Body of pancreas (tissue), 4 donors: ENCODE results near the gene SFN. TPM values are rescaled to one million over a fixed set of nuclear protein-coding genes. Genes with fewer than 3 reads are reported as not detected.
A peak's percentile ranks its signal among the peaks of the same experiment; 100 is the strongest.
"Not testable (repeated sequence)": the region's sequence is repeated elsewhere in the genome, so short reads cannot be mapped to it uniquely, and the experiment has no call there.

ENCODE experiments used
- ATAC-seq: fragments of 150-250 bp; one replicate; pipeline ENCODE4 v1.9.1; 2016
- DNase-seq, 4 donors: peaks; one replicate each; pipeline ENCODE4 v3.0.0-alpha.2; 2019
- H3K27ac ChIP-seq, 4 donors: fragments of 200-600 bp; sonication (generic); 1 replicate in 3 of 4; 2 replicates in 1 of 4; pipeline versions ENCODE4 v1.5.1 to v1.6.1; 2016 to 2019; ENCODE audit warnings: mild to moderate bottlenecking in 1 of 4, mixed read lengths in 1 of 4, moderate library complexity in 1 of 4
- H3K27me3 ChIP-seq, 2 donors: fragments of 200-600 bp; sonication (generic); one replicate each; pipeline ENCODE4 v1.6.0; 2016; ENCODE audit warnings: mild to moderate bottlenecking in 1 of 2
- H3K36me3 ChIP-seq, 2 donors: fragments of 200-600 bp; sonication (generic); replicated peaks in 1 of 2; 2 replicates each; pipeline ENCODE4 v1.5.1; 2016; ENCODE audit warnings: low read depth in 2 of 2; ENCODE audit not compliant: insufficient read depth in 1 of 2
- H3K4me1 ChIP-seq: fragments of 200-600 bp; sonication (generic); one replicate; pipeline ENCODE4 v1.6.0; 2016
- H3K4me3 ChIP-seq, 2 donors: fragments of 200-600 bp; sonication (generic); 1 replicate in 1 of 2; 2 replicates in 1 of 2; pipeline ENCODE4 v1.5.1; 2016 to 2019
- H3K9me3 ChIP-seq, 3 donors: fragments of 200-600 bp; sonication (generic); 1 replicate in 2 of 3; 2 replicates in 1 of 3; pipeline ENCODE4 v1.5.1; 2016
- POLR2A ChIP-seq, 3 donors: fragments of 450-650 bp; IDR thresholded peaks; one replicate each; pipeline ENCODE4 v1.6.1; 2016; ENCODE audit warnings: antibody characterized with exemption in 3 of 3, mild to moderate bottlenecking in 2 of 3
- WGBS, 2 donors: methylation state at CpG; one replicate each; pipeline ENCODE4 v1.1.5; 2017; 5-methylcytosine and 5-hydroxymethylcytosine counted together
- intact Hi-C: fragments of 100-400 bp; cut with DNase I; formaldehyde crosslinking; loops from one replicate; pipeline ENCODE4 v1.15.1; 2023
- total RNA-seq, 2 donors: library from RNA; depleted of rRNA; stranded (reverse); fragments of >200 nt; gene quantifications; one replicate each; pipeline ENCODE4 v1.1.0, GENCODE V29; 2016
- TF ChIP-seq, protein P1 (sequence below), 7 experiments: fragments of 450-650 bp in 4 of 7; fragments of 200-600 bp in 3 of 7; sonication (generic) in 3 of 7; IDR thresholded peaks; one replicate each; pipeline ENCODE4 v1.5.1; 2016 to 2019; ENCODE audit warnings: antibody characterized with exemption in 7 of 7

SFN gene
- total RNA-seq, 2 donors from 2014 or later: 0.66 to 1.6 TPM

DNA sequence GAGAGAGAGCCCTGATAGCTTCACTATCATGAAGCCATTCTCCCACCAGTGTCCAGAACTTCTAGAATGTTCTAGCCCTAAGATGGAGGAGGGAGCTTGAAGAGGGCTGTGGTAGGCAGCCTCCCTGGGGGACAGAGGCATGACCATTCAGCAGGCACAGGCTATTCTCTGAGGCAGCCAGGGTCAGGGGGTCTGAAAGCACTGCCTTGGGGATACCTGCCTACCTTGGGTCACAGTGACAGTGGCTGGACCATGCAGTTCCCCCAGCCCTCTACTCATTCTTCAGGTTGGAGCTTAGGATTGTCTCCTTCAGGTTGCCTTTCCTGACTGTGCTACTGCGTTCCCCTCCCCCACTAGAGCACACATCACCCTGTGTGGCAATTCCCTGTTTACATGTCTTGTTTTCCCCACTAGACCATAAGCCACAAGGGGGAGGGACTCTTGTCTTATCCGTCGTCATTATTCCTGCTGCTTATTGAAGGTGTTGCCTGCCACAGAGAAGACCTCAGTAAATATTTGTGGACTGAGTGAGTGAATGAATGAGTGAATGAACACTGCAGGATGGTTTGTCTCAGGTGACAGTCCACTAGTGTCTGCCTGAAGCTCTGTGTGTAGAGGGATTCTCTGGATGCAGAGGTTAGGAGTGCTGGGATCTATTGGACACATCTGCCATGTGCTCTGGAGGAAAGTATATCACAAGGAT, 31.3 kb upstream of the SFN start:
- no peak for ATAC-seq
- Histone ChIP-seq H3K9me3 (no peaks in the 10 kb centered on the region), H3K4me1 (peaks cover 31% of the 10 kb centered on the region), H3K27ac (no peak overlapping the region), H3K36me3 (peaks cover 0 to 12% of the 10 kb centered on the region in 2 donors), H3K4me3 (no peak overlapping the region), H3K27me3 (no peaks in the 10 kb centered on the region)
- no peak for DNase-seq
- TF ChIP-seq, protein P1, sequence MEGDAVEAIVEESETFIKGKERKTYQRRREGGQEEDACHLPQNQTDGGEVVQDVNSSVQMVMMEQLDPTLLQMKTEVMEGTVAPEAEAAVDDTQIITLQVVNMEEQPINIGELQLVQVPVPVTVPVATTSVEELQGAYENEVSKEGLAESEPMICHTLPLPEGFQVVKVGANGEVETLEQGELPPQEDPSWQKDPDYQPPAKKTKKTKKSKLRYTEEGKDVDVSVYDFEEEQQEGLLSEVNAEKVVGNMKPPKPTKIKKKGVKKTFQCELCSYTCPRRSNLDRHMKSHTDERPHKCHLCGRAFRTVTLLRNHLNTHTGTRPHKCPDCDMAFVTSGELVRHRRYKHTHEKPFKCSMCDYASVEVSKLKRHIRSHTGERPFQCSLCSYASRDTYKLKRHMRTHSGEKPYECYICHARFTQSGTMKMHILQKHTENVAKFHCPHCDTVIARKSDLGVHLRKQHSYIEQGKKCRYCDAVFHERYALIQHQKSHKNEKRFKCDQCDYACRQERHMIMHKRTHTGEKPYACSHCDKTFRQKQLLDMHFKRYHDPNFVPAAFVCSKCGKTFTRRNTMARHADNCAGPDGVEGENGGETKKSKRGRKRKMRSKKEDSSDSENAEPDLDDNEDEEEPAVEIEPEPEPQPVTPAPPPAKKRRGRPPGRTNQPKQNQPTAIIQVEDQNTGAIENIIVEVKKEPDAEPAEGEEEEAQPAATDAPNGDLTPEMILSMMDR (IDR thresholded peaks at IDR 0.05): no peak
- TF ChIP-seq POLR2A (IDR thresholded peaks at IDR 0.05): no peak
- intact Hi-C loops: no loop called here
- WGBS, 2 donors: 60 to 67% methylated on average over 3 of the region's 3 CpGs

DNA sequence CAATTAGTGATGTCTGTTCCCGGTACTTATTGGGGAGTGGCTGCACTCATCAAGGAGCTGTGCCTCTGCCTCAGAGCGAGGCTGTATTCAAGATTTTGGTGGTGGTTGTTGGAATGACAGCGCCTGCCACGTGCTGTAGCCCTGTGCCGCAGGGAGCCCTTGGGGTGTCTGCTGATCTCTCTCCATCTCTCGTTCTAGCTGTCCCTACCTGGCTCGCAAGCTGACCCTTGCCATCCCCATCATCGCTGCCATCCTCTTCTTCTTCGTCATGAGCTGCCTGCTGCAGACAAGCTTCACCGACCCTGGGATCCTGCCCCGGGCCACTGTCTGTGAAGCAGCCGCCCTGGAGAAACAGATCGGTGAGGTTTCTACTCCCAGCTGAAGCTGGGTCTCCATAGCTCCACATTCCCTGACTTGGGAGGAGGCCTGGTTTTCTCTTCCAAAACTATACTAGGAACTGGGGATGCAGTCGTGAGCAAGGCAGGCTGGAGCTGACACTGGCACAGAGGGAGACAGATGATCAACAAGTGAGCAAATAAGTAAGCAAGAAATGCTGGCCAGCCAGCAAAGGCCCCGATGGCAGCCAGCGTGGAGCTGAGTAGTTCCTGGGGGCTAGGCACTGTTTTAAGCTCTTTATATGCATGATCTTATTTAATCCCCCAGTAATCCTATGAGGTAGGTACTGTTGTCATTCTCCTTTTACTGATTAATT, 30.5 kb upstream of the SFN start:
- Histone ChIP-seq H3K4me1 (peaks cover 29% of the 10 kb centered on the region), H3K36me3 (peaks cover 0 to 12% of the 10 kb centered on the region in 2 donors), H3K27ac (no peak overlapping the region), H3K27me3 (no peaks in the 10 kb centered on the region), H3K4me3 (no peak overlapping the region), H3K9me3 (no peaks in the 10 kb centered on the region)
- ATAC-seq: no peak
- no peak for TF ChIP-seq POLR2A (IDR thresholded peaks at IDR 0.05)
- TF ChIP-seq, protein P1 (IDR thresholded peaks at IDR 0.05): no peak
- no peak for DNase-seq
- WGBS, 2 donors: 82 to 92% methylated on average over 11 to 16 of the region's 16 CpGs
- intact Hi-C loops: no loop called here

DNA sequence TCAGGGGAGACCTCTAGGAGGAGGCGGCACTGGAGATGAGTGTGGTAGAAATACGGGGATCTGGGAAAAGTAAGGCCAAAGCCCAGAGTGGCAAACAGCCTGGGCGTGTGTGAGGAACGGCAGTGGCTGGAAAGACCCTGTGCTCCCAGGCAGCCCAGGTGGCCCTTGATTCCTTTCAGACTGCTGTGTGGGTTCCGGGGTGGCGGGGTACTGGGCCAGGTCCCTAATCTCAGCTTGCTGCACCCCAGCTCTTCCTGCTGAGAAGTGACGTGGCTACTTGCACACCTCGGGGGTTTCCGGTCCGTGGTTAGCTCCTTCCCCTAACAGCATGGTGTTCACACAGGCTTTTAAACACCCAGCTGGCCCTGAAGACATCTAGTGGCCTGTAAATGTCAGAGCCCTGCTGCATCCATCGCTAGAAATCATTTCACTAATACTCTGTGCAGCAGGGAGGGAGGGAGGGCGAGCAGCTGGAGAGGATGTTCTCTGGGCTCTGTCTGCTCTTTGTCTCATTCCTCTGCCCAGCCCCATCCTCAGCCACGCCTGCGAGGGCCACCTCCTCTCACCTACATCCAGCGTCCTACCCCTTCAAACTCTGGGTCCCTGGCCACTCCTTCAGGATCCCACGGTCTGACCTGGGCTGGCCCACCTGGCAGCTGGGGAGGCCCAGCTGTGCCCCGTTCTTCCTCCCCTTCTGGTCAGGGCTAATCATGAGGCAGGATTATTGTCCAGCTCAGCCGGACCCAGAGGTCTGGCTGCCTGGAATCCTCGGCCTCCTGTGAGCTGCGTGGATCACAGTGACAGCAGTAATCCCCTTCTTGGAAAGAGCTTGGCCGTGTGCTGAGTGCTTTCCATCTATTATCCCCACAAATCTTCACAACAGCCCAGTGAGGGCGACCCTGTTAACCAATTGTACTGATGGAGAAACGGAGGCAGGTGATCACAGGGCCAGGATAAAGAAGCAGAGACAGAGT, 29.2 kb upstream of the SFN start:
- Histone ChIP-seq H3K9me3 (no peaks in the 10 kb centered on the region), H3K27ac (no peak overlapping the region), H3K4me3 (no peak overlapping the region), H3K36me3 (peaks cover 0 to 12% of the 10 kb centered on the region in 2 donors), H3K4me1 (peaks cover 17% of the 10 kb centered on the region), H3K27me3 (no peaks in the 10 kb centered on the region)
- ATAC-seq: no peak
- peak in 2 of 4 donors; percentile 30 to 52 for DNase-seq
- WGBS, 2 donors: 67 to 85% methylated on average over 18 to 23 of the region's 23 CpGs
- intact Hi-C loops: no loop called here
- no peak for TF ChIP-seq POLR2A (IDR thresholded peaks at IDR 0.05)
- TF ChIP-seq, protein P1 (IDR thresholded peaks at IDR 0.05): no peak

DNA sequence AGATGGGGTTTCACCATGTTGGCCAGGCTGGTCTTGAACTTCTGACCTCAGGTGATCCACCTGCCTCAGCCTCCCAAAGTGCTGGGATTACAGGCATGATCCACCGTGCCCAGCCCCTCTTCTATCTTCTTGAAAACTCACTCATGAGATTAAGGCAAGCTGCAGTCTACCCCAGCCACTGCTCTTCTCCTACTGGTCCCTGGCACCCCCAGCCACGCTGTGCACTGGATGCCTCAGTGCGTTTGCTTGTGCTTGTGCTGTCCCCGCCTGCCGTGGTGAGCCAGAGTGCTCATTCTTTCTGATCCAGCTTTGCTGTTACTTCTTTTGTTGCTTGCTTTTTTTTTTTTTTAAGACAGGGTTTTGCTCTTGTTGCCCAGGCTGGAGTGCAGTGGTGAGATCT, 25.3 kb upstream of the SFN start:
- ATAC-seq, H3K36me3 ChIP-seq, H3K4me3 ChIP-seq, H3K4me1 ChIP-seq, H3K27me3 ChIP-seq, DNase-seq, H3K9me3 ChIP-seq, intact Hi-C loops, H3K27ac ChIP-seq: not testable (repeated sequence)
- 89 to 97% methylated on average over 4 to 5 of the region's 5 CpGs for WGBS, 2 donors
